Measurements from ENCODE around the gene PALB2. TPM values are rescaled to one million over a fixed set of nuclear protein-coding genes. Genes with fewer than 3 reads are reported as not detected.

The PALB2 gene
- total RNA-seq, 3 donors from 2014 or later (not counting 1 experiment from before 2014, with no cell fraction given), result 10.7 to 12.8 (median 10.9) TPM

DNA sequence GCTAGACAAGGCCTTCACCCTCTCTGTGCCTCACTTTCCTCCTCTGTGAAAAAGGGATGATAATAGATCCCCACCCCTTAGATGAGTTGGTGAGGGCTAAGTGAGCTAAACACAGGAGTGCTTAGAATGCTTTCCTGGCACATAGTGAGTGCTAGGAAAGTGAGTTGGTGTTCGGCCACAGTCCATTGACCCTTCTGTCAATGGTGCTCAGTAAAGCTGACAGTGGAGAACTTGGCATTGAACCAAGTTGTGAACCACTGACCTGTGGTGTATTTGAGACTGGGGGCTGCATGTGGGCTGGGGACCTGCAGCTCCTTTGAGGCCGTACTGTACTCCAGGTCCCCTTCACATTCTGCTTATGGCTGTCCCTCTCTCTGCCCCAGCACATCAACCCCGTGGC lies 42.4 kb upstream of the PALB2 start:
- no peaks in the 10 kb centered on the region for H3K9me3 Mint-ChIP-seq
- intact Hi-C loops (cut with micrococcal nuclease), result no loop called here

GRCh38 chr16:23682181-23682580 lies 41.1 kb upstream of the PALB2 start:
- Mint-ChIP-seq H3K4me3 (no peak overlapping the region), H3K4me1 (peaks cover 11 to 22% of the 10 kb centered on the region in 2 donors), H3K36me3 (no peaks in the 10 kb centered on the region), H3K27ac (no peak overlapping the region), H3K9me3 (no peaks in the 10 kb centered on the region), H3K27me3 (ENCODE audit: low read depth in 2 of 2) (no peaks in the 10 kb centered on the region)
- Histone ChIP-seq H3K27me3 (ENCODE audit: control insufficient read depth, insufficient read depth, low read length) (no peaks in the 10 kb centered on the region), H3K4me1 (ENCODE audit: control insufficient read depth, insufficient read depth, low read length) (peaks cover 20% of the 10 kb centered on the region), H3K36me3 (ENCODE audit: control insufficient read depth, insufficient read depth, low read length) (peaks cover 11% of the 10 kb centered on the region), H3K27ac (ENCODE audit: low read length) (no peak overlapping the region), H3K4me3 (ENCODE audit: low read length) (no peak overlapping the region), H3K9me3 (ENCODE audit: control insufficient read depth, insufficient read depth, low read length) (no peaks in the 10 kb centered on the region)
- intact Hi-C loops (cut with micrococcal nuclease), result no loop called here
- no CpG with 5 or more reads among the region's 1 CpG for WGBS (ENCODE audit: insufficient coverage)
- ATAC-seq, result no peak
- TF ChIP-seq, protein P1, sequence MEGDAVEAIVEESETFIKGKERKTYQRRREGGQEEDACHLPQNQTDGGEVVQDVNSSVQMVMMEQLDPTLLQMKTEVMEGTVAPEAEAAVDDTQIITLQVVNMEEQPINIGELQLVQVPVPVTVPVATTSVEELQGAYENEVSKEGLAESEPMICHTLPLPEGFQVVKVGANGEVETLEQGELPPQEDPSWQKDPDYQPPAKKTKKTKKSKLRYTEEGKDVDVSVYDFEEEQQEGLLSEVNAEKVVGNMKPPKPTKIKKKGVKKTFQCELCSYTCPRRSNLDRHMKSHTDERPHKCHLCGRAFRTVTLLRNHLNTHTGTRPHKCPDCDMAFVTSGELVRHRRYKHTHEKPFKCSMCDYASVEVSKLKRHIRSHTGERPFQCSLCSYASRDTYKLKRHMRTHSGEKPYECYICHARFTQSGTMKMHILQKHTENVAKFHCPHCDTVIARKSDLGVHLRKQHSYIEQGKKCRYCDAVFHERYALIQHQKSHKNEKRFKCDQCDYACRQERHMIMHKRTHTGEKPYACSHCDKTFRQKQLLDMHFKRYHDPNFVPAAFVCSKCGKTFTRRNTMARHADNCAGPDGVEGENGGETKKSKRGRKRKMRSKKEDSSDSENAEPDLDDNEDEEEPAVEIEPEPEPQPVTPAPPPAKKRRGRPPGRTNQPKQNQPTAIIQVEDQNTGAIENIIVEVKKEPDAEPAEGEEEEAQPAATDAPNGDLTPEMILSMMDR (IDR thresholded peaks at IDR 0.05), result no peak
- DNase-seq, result no peak

More for the DNA sequence above, 42.4 kb upstream of the PALB2 start:
- DNase-seq (no peak), ATAC-seq (no peak)
- Mint-ChIP-seq H3K27ac (no peak overlapping the region), H3K4me1 (peaks cover 11 to 17% of the 10 kb centered on the region in 2 donors), H3K36me3 (no peaks in the 10 kb centered on the region), H3K4me3 (no peak overlapping the region), H3K27me3 (ENCODE audit: low read depth in 2 of 2) (no peaks in the 10 kb centered on the region)
- Histone ChIP-seq H3K4me3 (ENCODE audit: low read length) (no peak overlapping the region), H3K9me3 (ENCODE audit: control insufficient read depth, insufficient read depth, low read length) (no peaks in the 10 kb centered on the region), H3K4me1 (ENCODE audit: control insufficient read depth, insufficient read depth, low read length) (peaks cover 15% of the 10 kb centered on the region), H3K27me3 (ENCODE audit: control insufficient read depth, insufficient read depth, low read length) (no peaks in the 10 kb centered on the region), H3K36me3 (ENCODE audit: control insufficient read depth, insufficient read depth, low read length) (peaks cover 19% of the 10 kb centered on the region), H3K27ac (ENCODE audit: low read length) (no peak overlapping the region)
- TF ChIP-seq, protein P1 (IDR thresholded peaks at IDR 0.05), result no peak
- 96% methylated on average over 3 of the region's 3 CpGs for WGBS (ENCODE audit: insufficient coverage)

DNA sequence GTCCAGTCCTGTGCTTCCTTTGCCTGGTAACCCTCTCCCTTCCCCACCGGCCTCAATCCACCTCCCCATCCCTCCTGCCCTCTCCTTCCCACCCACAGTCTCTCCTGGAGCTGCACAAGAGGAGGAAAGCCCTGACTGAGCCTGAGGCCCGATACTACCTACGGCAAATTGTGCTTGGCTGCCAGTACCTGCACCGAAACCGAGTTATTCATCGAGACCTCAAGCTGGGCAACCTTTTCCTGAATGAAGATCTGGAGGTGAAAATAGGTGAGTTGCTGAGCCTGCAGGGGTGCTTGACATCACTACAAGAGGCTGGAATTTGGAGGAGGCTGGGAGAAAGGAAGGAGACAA lies 38.9 kb upstream of the PALB2 start:
- no peak overlapping the region for H3K27ac ChIP-seq (ENCODE audit: low read length)
- peak overlapping the region; percentile 14 for H3K4me3 Mint-ChIP-seq
- no peak overlapping the region for H3K27ac Mint-ChIP-seq

More for the DNA sequence above, 38.9 kb upstream of the PALB2 start:
- H3K9me3 Mint-ChIP-seq, result no peaks in the 10 kb centered on the region
- intact Hi-C loops (cut with micrococcal nuclease), result no loop called here
- Histone ChIP-seq H3K9me3 (ENCODE audit: control insufficient read depth, insufficient read depth, low read length) (no peaks in the 10 kb centered on the region), H3K27me3 (ENCODE audit: control insufficient read depth, insufficient read depth, low read length) (no peaks in the 10 kb centered on the region), H3K4me1 (ENCODE audit: control insufficient read depth, insufficient read depth, low read length) (peaks cover 20% of the 10 kb centered on the region), H3K36me3 (ENCODE audit: control insufficient read depth, insufficient read depth, low read length) (peaks cover 11% of the 10 kb centered on the region), H3K4me3 (ENCODE audit: low read length) (no peak overlapping the region)
- no peaks in the 10 kb centered on the region for H3K36me3 Mint-ChIP-seq
- H3K4me1 Mint-ChIP-seq, result peaks cover 11 to 22% of the 10 kb centered on the region in 2 donors
- ATAC-seq, result no peak
- 65% methylated on average over 6 of the region's 6 CpGs for WGBS (ENCODE audit: insufficient coverage)
- DNase-seq, result no peak
- TF ChIP-seq, protein P1 (IDR thresholded peaks at IDR 0.05), result no peak
- H3K27me3 Mint-ChIP-seq (ENCODE audit: low read depth in 2 of 2), result no peaks in the 10 kb centered on the region

All from natural killer cell (primary cell).